Osteoblast (primary cell): ENCODE data around the gene RASEF. TPM values are rescaled to one million over a fixed set of nuclear protein-coding genes. Genes with fewer than 3 reads are reported as not detected.

Experiments used
- DNase-seq: peaks from one replicate; pipeline ENCODE4 v3.0.0; 2011; ENCODE audit warnings: low spot score, mixed read lengths; ENCODE audit not compliant: insufficient read length; ENCODE audit errors: missing footprints
- H2AFZ ChIP-seq: 2 replicates; pipeline ENCODE4 v1.6.0; 2011; ENCODE audit warnings: mild to moderate bottlenecking, low read length
- H3K27ac ChIP-seq: 2 replicates; pipeline ENCODE4 v1.5.1; 2011; ENCODE audit warnings: mild to moderate bottlenecking, low read depth, low read length, moderate library complexity
- H3K27me3 ChIP-seq: 2 replicates; pipeline ENCODE4 v1.6.0; 2012; ENCODE audit warnings: mild to moderate bottlenecking, control low read depth, inconsistent platforms, low read length, moderate library complexity; ENCODE audit not compliant: insufficient read depth
- H3K36me3 ChIP-seq: 2 replicates; pipeline ENCODE4 v1.5.1; 2011; ENCODE audit warnings: mild to moderate bottlenecking, low read length, control low read depth, moderate library complexity; ENCODE audit not compliant: insufficient read depth
- H3K4me1 ChIP-seq: 2 replicates; pipeline ENCODE4 v1.5.1; 2011; ENCODE audit warnings: mild to moderate bottlenecking, low read length, control low read depth, moderate library complexity; ENCODE audit not compliant: insufficient read depth
- H3K4me2 ChIP-seq: 2 replicates; pipeline ENCODE4 v1.6.0; 2011; ENCODE audit warnings: mild to moderate bottlenecking, low read length; ENCODE audit not compliant: insufficient read depth
- H3K4me3 ChIP-seq: fragments of 200-600 bp; sonication (generic); 3 replicates; pipeline ENCODE4 v1.5.1; 2012; ENCODE audit warnings: mild to moderate bottlenecking, low read length, inconsistent platforms; ENCODE audit not compliant: insufficient read depth
- H3K79me2 ChIP-seq: 2 replicates; pipeline ENCODE4 v1.6.0; 2012; ENCODE audit warnings: mild to moderate bottlenecking, low read length, control low read depth, inconsistent platforms; ENCODE audit not compliant: insufficient read depth
- H3K9me3 ChIP-seq: 2 replicates; pipeline ENCODE4 v1.5.1; 2011; ENCODE audit warnings: low read depth, low read length, control low read depth
- H4K20me1 ChIP-seq: 2 replicates; pipeline ENCODE4 v1.6.0; 2012; ENCODE audit warnings: mild to moderate bottlenecking, low read length, control low read depth; ENCODE audit not compliant: insufficient read depth
- CTCF ChIP-seq: IDR thresholded peaks from 2 replicates; pipeline ENCODE4 v1.5.1; 2011; ENCODE audit warnings: mild to moderate bottlenecking, low read depth, low read length, moderate library complexity; ENCODE audit errors: extremely low read depth
- total RNA-seq: library from RNA; depleted of rRNA; stranded (reverse); fragments of >200 nt; gene quantifications from 2 replicates; pipeline ENCODE4 v1.2.3, GENCODE V29; 2012

Gene RASEF
- total RNA-seq, 1 donor: 1.4 TPM

DNA sequence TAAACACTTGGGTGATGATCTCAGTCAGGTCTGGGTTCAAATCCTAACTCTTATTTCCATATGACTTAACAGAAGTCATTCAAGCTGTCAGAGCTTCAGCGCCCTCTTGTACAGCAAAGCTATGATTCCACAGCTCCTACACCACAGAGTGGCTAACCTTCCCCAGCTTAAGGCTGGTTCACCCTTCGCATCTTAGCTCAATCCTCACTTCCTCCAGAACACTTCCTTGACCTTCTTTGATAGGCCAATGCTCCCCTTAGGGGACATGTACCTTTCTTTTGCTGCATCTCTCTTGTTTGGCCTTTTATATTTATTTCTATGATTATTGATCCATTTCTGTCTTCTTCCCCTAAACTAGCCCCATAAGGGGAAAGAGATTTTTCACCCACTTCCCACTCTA lies 57.0 kb downstream of the RASEF start:
- Histone ChIP-seq H4K20me1 (no peaks in the 10 kb centered on the region), H3K4me2 (no peak overlapping the region), H3K27ac (no peak overlapping the region), H3K79me2 (no peaks in the 10 kb centered on the region), H3K4me3 (no peak overlapping the region), H3K36me3 (no peaks in the 10 kb centered on the region), H3K4me1 (peaks cover 6% of the 10 kb centered on the region), H3K9me3 (no peaks in the 10 kb centered on the region), H2AFZ (no peak overlapping the region), H3K27me3 (no peaks in the 10 kb centered on the region)
- DNase-seq: no peak
- TF ChIP-seq CTCF: no peak

DNA sequence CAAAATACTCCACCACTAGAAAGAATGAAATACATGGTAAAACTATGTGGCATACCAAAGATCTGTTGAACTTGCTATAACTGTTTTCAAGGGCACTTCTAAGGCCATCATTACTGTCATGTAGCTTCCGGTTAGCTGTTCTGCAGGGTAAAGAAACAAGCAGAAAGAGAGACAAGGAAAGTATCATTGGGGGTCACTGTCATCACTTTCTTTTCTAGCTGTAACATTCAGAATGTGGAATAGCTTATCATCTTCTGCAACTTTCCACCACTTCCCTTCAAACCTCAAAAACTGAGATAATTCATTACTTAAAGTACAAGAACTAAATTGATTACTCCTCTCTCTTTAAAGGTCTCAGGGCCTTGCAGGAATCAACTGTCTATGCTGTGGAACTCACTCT lies 57.6 kb downstream of the RASEF start:
- no peak for TF ChIP-seq CTCF
- Histone ChIP-seq H2AFZ (no peak overlapping the region), H3K79me2 (no peaks in the 10 kb centered on the region), H3K9me3 (no peaks in the 10 kb centered on the region), H3K27ac (no peak overlapping the region), H3K27me3 (no peaks in the 10 kb centered on the region), H3K4me3 (no peak overlapping the region), H3K4me1 (peaks cover 6% of the 10 kb centered on the region), H3K36me3 (no peaks in the 10 kb centered on the region), H4K20me1 (no peaks in the 10 kb centered on the region), H3K4me2 (no peak overlapping the region)
- no peak for DNase-seq

- H4K20me1 ChIP-seq: no peaks in the 10 kb centered on the region
- no peak for DNase-seq
- no peaks in the 10 kb centered on the region for H3K79me2 ChIP-seq
- no peaks in the 10 kb centered on the region for H3K9me3 ChIP-seq
- no peak overlapping the region for H3K4me2 ChIP-seq
- no peak overlapping the region for H3K4me3 ChIP-seq
- no peaks in the 10 kb centered on the region for H3K36me3 ChIP-seq
- TF ChIP-seq CTCF: no peak
- no peak overlapping the region for H2AFZ ChIP-seq
- no peaks in the 10 kb centered on the region for H3K27me3 ChIP-seq
- no peaks in the 10 kb centered on the region for H3K4me1 ChIP-seq
- H3K27ac ChIP-seq: no peak overlapping the region
Observed at GRCh38 chr9:83002329-83002728, 60.6 kb downstream of the RASEF start.

GRCh38 chr9:83000765-83001164 lies 62.2 kb downstream of the RASEF start:
- no peak for TF ChIP-seq CTCF
- H3K4me2 ChIP-seq: no peak overlapping the region
- H3K36me3 ChIP-seq: no peaks in the 10 kb centered on the region
- DNase-seq: no peak
- no peaks in the 10 kb centered on the region for H3K9me3 ChIP-seq
- no peaks in the 10 kb centered on the region for H3K27me3 ChIP-seq
- H3K27ac ChIP-seq: no peak overlapping the region
- H3K4me3 ChIP-seq: no peak overlapping the region
- no peak overlapping the region for H2AFZ ChIP-seq
- no peaks in the 10 kb centered on the region for H4K20me1 ChIP-seq
- no peaks in the 10 kb centered on the region for H3K79me2 ChIP-seq
- no peaks in the 10 kb centered on the region for H3K4me1 ChIP-seq
